ENCODE measurements around the gene REEP3. TPM values are rescaled to one million over a fixed set of nuclear protein-coding genes. Genes with fewer than 3 reads are reported as not detected.
A peak's percentile ranks its signal among the peaks of the same experiment; 100 is the strongest.

The REEP3 gene
- total and polyA plus RNA-seq, 2 of the 4 experiments (the other 2 are of a cell fraction) = 11.7 to 28.9 TPM

GRCh38 chr10:63573068-63573697 lies 52.0 kb downstream of the REEP3 start:
- no peak overlapping the region for H4K91ac ChIP-seq (ENCODE audit: insufficient read depth, low read depth, low read length)
- BruUV-seq (replicated peaks) = no TSS peak
- ChIA-PET POLR2A (ENCODE audit: unreplicated experiment) (no interaction called here), CTCF (interaction anchor here (0.7 to 1.0 kb wide), 3 partner anchors 9 to 313 kb away, joined by 3 to 4 read pairs (median 3); no protein-coding TSS in a partner anchor)
- peak overlapping the region; percentile 50; the same call in 1 of the 2 replicates for H3K18ac ChIP-seq (ENCODE audit: low read depth, low read length)
- no peaks in the 10 kb centered on the region for H3K9me3 ChIP-seq (ENCODE audit: control insufficient read depth, insufficient read depth, low read length)
- no peak overlapping the region for H3K27ac ChIP-seq (ENCODE audit: insufficient read depth, low read length)
- H3K4me3 ChIP-seq (ENCODE audit: insufficient read depth, low read depth, low read length) = no peak overlapping the region
- no peak overlapping the region for H3K4ac ChIP-seq (ENCODE audit: low read depth, low read length)
- no peak overlapping the region for H2BK15ac ChIP-seq (ENCODE audit: low read depth, low read length)
- intact Hi-C loops (cut with micrococcal nuclease) = no loop called here
- peaks cover 18 to 45% of the 10 kb centered on the region in 2 experiments for H3K79me1 ChIP-seq (ENCODE audit: low read depth in 1 of 2, low read length in 2 of 2)
- H2AK5ac ChIP-seq (ENCODE audit: low read depth, low read length) = no peak overlapping the region
- no peak overlapping the region for H3K56ac ChIP-seq (ENCODE audit: extremely low read depth, insufficient read depth, low read length)
- dilution Hi-C loops (cut with HindIII; ENCODE audit: low sequenced_read_pairs, unreplicated experiment) = no loop called here
- H2AFZ ChIP-seq (replicated peaks; ENCODE audit: low read length, poor library complexity) = no peak overlapping the region
- no peak overlapping the region for H4K5ac ChIP-seq (ENCODE audit: low read depth, low read length)
- WGBS, 2 experiments (ENCODE audit: extremely low coverage in 2 of 2, insufficient read length in 1 of 2) = no CpG with 5 or more reads among the region's 3 CpGs
- H2BK120ac ChIP-seq (ENCODE audit: low read depth, low read length) = no peak overlapping the region
- H2BK5ac ChIP-seq (ENCODE audit: low read depth, low read length, poor library complexity, severe bottlenecking) = peak overlapping the region; percentile 55
- peaks cover 7% of the 10 kb centered on the region; the same call in 1 of the 2 replicates for H4K20me1 ChIP-seq (ENCODE audit: insufficient read depth, low read length)
- H3K23ac ChIP-seq (ENCODE audit: low read depth, low read length) = no peak overlapping the region
- TF ChIP-seq RCOR1 (IDR thresholded peaks at IDR 0.05; ENCODE audit: insufficient replicate concordance, low read length) = no peak
- no peak for TF ChIP-seq NFE2L2 (IDR thresholded peaks at IDR 0.05; ENCODE audit: low read depth, low read length)
- TF ChIP-seq POLR2A (IDR thresholded peaks at IDR 0.05; ENCODE audit: low read depth, low read length) = no peak
- TF ChIP-seq CEBPB (IDR thresholded peaks at IDR 0.05; ENCODE audit: low read depth, low read length) = no peak
- no peak for TF ChIP-seq MAFK (IDR thresholded peaks at IDR 0.05; ENCODE audit: low read depth, low read length)
- TF ChIP-seq RFX5 (IDR thresholded peaks at IDR 0.05; ENCODE audit: low read depth, low read length) = no peak
- TF ChIP-seq RAD21 (IDR thresholded peaks at IDR 0.05; ENCODE audit: low read length) = no peak
- no peak for TF ChIP-seq CHD1 (IDR thresholded peaks at IDR 0.05; ENCODE audit: low read depth, low read length)
- no peak for TF ChIP-seq BHLHE40 (IDR thresholded peaks at IDR 0.05; ENCODE audit: low read depth, low read length)
- TF ChIP-seq MXI1 (IDR thresholded peaks at IDR 0.05; ENCODE audit: borderline replicate concordance, low read depth, low read length) = no peak
- TF ChIP-seq ELK1 (IDR thresholded peaks at IDR 0.05; ENCODE audit: borderline replicate concordance, low read depth, low read length) = no peak
- TF ChIP-seq CTCF (conservative IDR thresholded peaks at IDR 0.05; ENCODE audit: low read depth, low read length) = no peak
- no peak overlapping the region; a peak in 1 of 4 replicates for H4K8ac ChIP-seq (ENCODE audit: low read depth in 2 of 2, low read length in 2 of 2)
- H3K27me3 ChIP-seq (ENCODE audit: control insufficient read depth, insufficient read depth, low read length) = no peaks in the 10 kb centered on the region
- H3K36me3 ChIP-seq (ENCODE audit: control insufficient read depth, insufficient read depth, low read length) = peaks cover 6% of the 10 kb centered on the region
- peak overlapping the region; percentile 48; the same call in 1 of the 2 replicates for H3K4me2 ChIP-seq (ENCODE audit: low read depth, low read length)
- H3K9me1 ChIP-seq (ENCODE audit: insufficient read depth, low read length) = no peaks in the 10 kb centered on the region
- no peak overlapping the region for H2BK20ac ChIP-seq (ENCODE audit: low read depth, low read length)
- no peak overlapping the region for H2AK9ac ChIP-seq (replicated peaks; ENCODE audit: low read depth, low read length, poor library complexity)
- H3K9ac ChIP-seq (ENCODE audit: low read depth, low read length) = no peak overlapping the region
- in situ Hi-C loops (cut with MboI; ENCODE audit: low sequenced_read_pairs) = no loop called here
- ATAC-seq (ENCODE audit: low read depth) = peak; percentile 93
- H3K14ac ChIP-seq (replicated peaks; ENCODE audit: low read depth, low read length) = no peak overlapping the region
- DNase-seq = peak; percentile 87
- no peaks in the 10 kb centered on the region for H3K4me1 ChIP-seq (ENCODE audit: control insufficient read depth, insufficient read depth, low read length)

Data from IMR-90 (cell line).